Fibroblast of skin of left biceps (primary cell): ENCODE measurements around the gene IL12RB1.
"Not testable (repeated sequence)": the region's sequence is repeated elsewhere in the genome, so short reads cannot be mapped to it uniquely, and the experiment has no call there.

Source experiments
- DNase-seq, 2 experiments: peaks; one replicate each; pipeline ENCODE4 v3.0.0-alpha.2; 2013; ENCODE audit warnings: low read depth in 2 of 2

Gene IL12RB1

DNA sequence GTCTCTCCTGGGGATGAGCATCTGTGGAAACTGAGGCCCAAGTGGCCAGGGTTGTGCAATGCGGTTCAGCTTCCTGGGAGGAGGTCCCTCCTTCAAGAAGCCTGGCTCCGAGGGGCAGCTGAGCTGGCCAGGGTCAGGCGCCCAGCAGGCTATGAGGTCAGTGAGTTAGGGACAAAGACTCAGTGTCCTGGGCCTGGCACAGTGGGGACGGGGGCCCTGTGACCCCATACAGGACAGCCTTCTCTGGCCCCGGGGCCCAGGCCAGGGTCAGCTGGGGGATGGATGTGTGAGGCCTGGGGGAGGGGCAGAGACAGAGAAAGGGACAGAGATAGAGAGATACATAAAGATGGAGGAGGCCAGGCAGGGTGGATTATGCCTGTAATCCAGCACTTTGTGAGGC, 3.0 kb upstream of the IL12RB1 start:
- no peak for DNase-seq

DNA sequence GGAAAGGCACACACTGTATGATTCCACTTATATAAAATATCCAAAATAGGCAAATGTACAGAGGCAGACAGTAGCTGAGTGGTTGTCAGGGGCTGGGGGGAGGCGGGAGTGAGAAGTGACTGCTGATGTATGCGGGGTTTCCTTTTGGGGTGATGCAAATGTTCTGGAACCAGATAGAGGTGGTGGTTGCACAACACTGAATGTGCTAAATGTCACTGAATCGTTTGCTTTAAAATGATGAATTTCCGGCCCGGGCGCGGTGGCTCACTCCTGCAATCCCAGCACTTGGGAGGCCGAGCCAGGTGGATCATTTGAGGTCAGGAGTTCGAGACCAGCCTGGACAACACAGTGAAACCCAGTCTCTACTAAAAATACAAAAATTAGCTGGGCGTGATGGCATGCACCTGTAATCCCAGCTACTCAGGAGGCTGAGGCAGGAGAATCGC, 2.4 kb upstream of the IL12RB1 start:
- DNase-seq, result not testable (repeated sequence)

DNA sequence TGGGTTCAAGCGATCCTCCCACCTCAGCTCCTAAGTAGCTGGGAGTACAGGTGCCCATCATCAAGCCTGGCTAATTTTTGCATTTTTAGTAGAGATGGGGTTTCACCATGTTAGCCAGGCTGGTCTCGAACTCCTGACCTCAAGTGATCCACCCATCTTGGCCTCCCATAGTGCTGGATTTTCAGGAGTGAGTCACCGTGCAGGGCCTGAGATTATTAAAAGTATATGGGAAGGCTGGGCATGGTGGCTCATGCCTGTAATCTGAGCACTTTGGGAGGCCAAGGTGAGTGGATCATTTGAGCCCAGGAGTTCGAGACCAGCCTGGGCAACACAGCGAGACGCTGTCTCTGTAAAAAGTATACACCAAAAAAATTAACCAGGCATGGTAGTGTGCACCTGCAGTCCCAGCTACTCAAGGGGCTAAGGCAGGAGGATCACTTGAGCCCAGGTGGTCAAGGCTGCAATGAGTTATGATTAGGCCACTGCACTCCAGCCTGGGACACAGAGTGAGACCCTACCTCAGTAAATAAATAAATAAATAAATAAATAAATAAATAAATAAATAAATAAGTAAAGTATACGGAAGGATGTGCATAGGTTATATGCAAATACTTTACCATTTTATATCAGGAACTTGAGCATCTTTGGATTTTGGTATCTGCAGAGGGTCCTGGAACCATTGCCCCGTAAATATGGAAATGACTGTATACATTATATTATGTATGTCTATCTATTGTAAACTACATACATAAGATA, 854 bp downstream of the IL12RB1 start:
- DNase-seq, result no peak

DNA sequence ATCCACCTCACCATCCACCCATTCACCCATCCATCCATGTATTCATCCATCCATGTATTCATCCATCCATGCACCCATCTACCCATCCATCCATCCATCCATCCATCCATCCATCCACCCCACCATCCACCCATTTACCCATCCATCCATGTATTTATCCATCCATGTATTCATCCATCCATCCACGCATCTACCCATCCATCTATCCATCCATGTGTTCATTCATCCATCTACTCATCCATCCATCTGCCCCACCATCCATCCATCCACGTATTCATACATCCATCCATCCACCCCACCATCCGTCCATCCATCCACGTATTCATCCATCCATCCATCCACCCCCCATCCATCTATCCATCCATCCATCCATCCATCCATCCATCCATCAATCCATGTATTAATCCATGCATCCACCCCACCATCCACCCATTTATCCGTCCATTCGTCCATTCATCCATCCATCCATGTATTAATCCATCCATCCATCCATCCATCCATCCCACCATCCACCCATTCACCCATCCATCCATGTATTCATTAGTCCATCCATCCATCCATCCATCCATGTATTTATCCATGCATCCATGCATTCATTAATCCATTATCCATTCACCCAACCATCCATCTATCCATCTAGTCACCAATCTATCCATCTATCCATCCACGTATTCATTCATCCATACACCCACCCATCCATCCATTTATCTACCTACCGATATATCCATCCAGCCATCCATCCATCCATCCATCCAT, 2.6 kb downstream of the IL12RB1 start:
- DNase-seq, result no peak

DNA sequence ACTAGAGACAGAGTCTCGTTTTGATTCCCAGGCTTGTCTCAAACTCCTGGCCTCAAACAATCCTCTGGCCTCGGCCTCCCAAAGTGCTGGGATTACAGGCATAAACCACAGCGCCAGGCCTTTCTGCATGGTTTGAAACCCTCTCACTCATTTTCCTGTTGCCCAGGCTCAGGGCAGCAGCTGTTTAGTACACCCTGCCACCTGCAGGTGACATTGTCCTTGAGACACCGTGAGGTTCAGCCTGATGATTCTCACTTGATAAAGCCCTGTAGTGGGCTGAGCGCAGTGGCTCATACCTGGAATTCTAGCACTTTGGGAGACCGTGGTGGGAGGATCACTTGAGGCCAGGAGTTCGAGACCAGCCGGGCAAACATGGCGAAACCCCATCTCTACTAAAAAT, 12.5 kb downstream of the IL12RB1 start:
- DNase-seq, result no peak

DNA sequence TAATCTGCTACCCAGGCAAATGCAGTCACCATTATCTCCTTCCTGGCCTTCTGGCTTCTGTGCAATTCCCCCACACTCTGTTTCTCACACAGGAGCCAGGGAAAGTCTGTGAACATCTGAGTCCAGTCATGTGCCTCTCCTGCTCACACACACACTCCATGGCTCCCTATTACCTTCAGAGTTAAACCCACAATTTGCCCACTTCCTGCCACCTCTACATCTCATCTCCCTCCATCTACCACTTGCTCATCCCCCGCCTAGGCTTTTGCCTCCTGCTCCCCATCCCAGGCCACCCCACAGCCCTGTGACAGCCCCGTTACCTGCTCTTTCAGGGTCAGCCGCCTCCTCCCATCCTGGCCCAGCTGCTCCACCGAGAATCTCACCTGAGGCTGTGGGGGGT, 13.5 kb downstream of the IL12RB1 start:
- no peak for DNase-seq

DNA sequence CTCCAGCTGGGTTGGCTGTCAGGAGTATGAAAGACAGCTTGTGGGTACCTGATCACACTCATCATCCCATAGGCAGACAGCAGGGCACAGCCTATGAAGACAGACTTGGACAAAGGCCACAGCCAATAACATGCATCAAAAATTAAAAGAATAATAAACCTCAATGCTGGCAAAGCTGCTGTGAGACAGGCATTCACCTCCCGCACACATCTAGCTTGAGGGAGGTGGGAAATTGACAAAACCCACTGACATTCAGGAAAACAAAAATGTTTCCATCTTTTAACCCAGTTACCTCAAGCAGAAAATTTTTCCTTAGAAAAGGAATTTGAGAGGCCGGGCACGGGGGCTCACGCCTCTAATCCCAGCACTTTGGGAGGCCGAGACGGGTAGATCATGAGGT, 14.4 kb downstream of the IL12RB1 start:
- no peak for DNase-seq

DNA sequence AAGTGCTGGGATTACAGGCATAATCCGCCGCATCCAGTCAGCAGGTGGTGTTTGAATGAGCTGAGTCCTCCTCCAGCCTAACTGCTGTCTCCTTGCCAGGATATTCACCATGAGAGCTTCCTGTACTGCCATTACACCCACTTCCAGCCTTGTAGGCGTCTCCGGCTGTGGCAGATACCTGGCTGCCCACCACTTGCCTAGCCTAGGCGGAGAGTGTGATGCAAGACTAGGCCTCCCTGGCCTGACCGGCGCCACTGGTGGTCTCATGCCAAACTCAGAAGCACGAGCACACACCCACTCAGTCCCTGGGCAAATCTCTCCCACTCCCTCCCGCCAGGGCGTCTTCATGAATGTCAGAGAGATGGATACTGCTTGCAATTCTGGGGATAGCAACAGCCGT, 16.6 kb downstream of the IL12RB1 start:
- no peak for DNase-seq

DNA sequence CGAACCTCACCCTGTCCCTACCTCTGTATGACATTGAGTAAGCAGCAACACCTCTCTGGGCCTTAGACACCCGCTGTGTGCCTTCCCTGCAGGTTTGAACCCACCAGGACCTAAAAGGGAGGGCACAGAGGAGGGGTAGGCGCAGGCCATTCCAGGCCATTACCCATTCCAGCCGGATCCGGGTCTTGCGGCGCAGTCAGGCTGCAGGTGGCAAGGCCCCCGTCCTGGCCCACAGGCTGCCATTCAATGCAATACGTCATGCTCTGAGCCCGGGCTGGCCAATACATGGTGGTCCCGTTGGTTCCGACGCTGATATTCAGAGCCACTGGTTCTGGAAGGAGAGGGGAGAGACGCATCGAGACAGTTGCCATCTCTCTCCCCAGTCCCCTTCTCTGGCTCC, 17.4 kb downstream of the IL12RB1 start:
- no peak for DNase-seq

DNA sequence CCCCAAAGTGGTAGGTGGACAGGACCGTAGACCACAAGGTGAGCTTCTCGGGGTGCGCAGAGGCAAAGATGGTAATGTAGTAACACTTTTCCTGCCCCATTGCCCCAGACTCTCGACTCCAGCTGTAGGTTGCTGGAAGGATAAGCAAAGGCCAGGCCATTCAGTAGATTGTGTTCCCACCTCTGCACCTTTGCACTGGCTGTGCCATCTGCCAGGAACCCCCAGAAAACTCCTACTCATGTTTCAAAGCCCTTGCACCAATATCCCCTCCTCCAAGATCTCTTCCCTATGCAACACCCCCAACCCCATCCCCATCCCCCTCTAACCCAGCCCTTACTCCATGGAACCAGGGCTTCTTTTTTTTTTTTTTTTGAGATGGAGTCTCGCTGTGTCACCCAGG, 18.3 kb downstream of the IL12RB1 start:
- DNase-seq, result no peak

DNA sequence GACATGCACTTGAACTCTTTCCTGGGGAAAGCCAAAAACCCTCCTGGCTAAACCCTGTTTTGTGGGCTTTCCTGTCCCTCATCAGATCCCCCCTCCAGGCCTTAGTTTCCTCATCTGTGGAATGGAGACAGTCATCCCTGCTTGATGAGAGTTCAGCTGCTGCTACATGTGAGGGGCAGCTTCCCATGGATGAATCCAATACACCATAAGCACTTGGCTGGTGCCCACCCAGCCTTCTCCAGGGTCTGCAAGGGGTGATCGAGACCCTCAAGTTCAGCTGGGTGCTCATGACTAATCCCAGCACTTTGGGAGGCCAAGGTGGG, 21.6 kb downstream of the IL12RB1 start:
- no peak for DNase-seq

DNA sequence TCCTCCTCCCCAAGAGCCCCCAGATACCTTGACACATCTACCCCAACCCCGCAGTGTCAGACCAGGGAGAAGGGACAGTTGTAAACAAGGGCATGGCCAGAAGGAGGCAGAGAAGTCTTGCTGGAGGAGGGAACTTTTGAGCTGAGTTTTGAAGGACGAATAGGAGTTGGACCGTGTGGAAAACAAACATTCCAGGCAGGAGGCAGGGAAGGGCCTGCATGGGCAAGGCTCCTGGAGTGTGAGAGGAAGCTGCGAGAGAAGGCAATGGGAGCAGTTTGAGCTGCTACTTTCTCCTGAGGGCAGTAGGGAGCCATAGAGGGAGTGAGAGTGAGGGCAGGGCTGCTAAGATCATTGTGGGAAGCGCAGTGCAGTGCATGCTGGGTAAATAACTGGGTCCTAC, 23.3 kb downstream of the IL12RB1 start:
- no peak for DNase-seq

DNA sequence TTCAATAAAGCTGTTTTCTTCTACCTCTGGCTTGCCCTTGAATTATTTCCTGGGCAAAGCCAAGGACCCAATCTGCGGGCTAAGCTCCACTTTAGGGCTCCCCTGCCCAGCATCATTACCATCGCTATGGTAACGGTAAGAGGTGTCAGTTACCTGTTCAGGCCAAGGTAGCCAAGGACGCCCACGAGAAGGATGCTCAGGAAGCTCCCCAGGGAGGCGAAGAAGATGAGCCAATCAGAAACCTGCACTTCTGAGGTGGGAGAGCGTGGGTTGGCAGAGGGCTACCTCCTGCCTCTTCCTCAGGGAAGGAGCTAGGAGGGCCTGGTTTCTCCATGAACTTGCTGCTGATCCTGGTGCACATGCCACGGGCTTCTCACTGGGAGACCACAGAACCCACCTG, 24.7 kb downstream of the IL12RB1 start:
- no peak for DNase-seq

DNA sequence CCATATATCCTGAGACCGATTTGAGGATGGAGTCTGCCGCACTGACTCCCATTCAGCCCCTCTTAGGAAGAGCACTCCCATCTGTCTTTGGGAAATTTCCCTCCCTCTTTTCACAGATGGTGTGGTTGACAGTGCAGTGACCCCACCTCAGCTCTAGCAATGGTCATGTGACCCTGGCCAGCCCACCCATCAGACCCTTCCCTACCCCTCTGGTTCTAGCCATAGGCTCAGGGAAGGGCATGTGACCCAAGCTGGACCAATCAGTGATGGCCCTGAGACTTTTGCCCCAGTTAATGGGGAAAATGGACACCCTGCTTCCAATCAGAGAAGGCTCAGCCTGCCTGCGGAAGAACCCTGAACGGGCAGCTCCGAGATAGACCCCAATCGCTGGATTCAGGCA, 26.3 kb downstream of the IL12RB1 start:
- DNase-seq, result no peak

DNA sequence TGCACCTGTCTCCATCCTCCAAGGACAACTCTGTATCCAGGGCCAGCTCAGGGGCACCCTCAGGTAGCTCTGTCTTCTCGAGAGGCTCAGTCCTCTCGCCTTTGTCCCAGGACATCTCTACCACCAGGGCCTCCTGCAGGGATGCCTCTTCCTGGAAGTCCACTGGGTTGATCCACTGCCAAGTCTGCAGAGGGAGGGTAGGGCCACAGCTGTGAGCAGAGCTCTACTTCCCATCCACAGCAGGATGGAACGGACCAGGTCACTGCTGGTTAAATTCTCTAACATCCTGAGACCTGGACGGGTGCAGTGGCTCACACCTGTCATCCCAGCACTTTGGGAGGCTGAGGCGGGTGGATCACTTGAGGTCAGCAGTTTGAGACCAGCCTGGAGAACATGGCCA, 26.8 kb downstream of the IL12RB1 start:
- no peak for DNase-seq

DNA sequence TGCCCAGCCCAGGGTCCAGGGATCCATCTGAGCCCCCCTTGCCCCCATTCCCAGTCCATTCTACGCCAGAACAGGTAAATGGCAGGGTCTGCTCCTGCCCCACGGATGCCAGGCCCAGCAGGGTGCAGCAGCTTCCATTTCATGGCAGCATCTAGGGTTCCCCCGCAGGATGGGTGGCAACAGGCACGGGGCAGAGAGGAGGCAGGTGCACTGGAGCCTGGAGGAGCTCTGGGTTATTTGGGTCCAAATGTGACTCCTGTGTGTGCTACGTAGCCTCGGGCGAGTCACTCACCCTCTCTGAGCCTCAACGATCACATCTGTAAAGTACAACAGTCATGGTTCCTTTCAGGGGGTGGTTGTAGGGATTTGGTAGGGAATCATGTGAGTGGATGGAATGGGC, 27.4 kb downstream of the IL12RB1 start:
- DNase-seq, result no peak

DNA sequence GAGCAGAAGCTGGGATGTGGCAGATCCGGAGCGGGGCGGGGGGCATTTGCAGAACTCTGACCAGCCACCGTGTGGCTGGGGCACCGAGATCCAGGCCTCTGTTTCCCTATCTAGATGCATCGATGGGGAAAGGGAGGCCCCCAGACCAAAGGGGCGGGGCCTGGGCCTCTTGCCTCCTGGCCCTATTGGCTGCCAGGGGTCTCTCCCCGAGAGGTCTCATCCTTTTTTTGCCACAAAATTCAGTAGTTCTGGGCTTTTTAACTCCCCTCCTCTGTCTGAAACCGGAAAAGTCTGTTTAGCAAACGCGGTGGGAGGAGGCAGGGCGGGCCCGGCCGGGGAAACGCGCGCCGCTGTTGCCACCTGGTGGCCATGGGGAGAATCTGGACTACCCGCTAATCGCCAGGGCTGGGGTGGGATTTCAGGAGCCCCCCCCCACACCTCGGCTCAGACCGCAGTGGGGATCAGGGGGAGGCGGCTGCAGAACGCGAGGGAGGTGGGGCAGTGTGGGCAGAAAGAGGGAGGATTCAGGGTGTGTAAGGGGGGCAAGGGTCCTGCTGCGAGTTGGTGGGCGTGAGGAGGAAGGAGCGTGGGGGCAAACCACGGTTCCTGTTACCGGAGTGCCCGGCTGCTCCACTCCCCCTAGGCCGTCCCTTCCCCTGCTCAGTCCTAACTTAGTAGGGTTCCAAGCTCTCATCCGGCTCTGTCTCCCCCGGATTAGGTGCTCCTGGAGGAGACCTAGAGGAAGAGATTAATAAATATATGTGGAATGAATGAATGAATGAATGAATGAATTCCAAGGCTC, 28.3 kb downstream of the IL12RB1 start:
- DNase-seq, result peak; percentile 33 to 47

DNA sequence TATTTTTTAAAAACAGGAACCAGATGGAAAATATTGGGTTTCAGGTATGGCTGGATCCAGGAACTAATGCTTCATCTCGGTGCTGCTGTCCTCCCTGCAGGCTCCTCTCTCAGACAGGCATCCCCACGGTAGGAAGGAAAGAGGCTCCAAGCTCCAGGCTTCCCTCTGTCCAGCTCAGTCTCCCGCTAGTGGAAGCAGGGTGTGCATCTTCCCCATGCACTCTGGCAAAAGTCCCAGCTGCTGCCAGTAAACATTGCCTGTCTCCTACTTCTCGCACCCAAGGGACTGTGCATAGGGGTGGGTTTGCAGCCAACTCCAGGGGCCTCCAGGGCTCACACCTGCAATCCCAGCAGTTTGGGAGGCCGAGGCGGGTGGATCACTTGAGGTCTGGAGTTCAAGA, 29.2 kb downstream of the IL12RB1 start:
- no peak for DNase-seq

DNA sequence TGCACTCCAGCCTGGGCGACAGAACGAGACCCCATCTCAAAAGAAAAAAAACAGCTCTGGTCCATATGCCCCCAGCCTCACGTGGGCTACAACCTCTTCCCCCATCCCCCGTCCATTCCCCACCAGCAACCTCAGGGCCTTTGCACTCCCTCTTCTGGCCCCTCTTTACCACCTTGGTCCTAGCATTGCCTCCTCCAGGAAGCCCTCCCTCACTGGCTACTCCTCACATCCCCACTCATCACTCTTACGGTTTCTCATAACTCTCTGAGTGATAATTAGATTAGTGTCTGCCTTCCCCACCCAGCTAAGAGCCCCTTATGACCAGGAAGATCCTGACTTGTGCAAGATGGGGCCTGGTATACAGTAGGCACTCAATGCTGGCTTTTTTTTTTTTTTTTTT, 30.8 kb downstream of the IL12RB1 start:
- DNase-seq, result no peak

DNA sequence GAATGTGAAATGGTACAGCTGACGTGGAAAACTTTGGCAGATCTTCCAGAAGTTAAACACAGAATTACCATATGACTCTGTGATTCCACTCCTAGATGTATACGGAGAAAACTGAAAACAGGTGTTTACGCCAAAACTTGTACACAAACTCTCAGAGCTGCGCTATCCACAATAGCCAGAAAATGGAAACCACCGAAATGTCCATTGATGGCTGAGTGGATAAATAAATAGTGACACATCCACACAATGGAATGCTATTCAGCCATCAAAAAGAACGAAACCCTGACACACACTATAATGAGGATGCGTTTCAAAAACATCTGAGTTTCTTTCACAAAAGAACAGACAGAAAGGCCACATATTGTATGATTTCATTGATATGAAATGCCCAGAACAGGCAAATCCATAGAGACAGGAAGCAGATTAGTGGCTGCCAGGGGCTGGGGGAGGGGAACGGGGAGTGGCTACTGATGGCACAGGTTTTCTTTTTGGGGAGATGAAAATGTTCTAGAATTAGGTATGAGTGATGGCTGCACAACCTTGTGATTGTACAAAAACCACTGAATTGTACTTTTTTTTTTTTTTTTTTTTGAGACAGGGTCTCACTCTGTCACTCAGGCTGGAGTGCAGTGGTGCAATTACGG, 33.0 kb downstream of the IL12RB1 start:
- DNase-seq, result peak; percentile 22 to 27

DNA sequence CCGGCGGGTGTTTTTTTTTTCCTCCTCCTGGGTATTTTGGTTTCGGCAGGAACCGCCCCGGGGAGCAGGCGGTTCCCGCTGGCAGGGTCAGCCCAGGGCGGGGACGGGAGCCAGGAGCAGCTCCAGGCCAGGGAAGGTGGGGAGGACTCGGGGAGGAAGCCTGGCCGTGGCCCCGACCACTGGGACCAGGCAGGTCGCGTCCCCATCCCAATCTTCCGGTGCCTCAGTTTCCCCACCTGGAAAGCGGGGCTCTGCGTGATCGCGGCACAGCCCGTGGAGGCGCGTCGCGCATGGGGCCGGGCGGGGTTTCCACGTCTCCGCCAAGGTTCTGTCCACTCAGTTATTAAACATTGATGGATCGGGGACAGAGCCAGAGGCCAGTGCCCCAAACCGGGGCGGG, 34.8 kb downstream of the IL12RB1 start:
- DNase-seq, result no peak

DNA sequence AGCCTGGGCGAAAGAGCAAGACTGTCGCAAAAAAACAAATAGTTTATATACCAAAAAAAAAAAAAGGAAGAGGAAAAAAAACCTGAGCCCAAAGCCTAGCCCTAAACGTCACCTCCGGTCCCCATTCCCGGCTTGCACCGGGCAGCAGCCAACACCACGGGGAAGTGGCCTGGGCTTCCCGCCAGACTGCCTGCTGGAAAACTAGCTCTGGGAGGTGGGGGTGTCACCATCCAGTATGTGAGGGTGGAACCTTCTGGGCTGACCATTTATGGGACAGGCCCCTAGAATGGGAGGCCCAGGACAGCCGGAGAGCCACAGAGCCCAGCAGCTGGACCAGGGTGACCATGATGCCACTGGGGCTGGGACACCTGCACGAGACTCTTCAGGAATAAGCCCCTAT, 37.3 kb downstream of the IL12RB1 start:
- no peak for DNase-seq
